Right renal cortex interstitium (tissue), 3 donors: ENCODE results near the gene RAB7B. TPM values are rescaled to one million over a fixed set of nuclear protein-coding genes. Genes with fewer than 3 reads are reported as not detected.

ENCODE experiments used
- DNase-seq, 3 donors: peaks; one replicate each; pipeline ENCODE4 v3.0.0-alpha.2; 2013; ENCODE audit warnings: low read depth in 3 of 3, low spot score in 2 of 3
- polyA plus RNA-seq, 3 donors: library from polyadenylated mRNA; unstranded; fragments of 120-200 nt; gene quantifications; one replicate each; pipeline ENCODE4 v1.2.1, GENCODE V29; 2013; ENCODE audit not compliant: insufficient read length in 3 of 3

RAB7B gene
- polyA plus RNA-seq, 3 donors: 2.3 to 2.4 (median 2.3) TPM

- DNase-seq: no peak
These were observed 72.4 kb downstream of the RAB7B start for GRCh38 chr1:205930799-205931281.

- DNase-seq: no peak
These were observed 73.0 kb downstream of the RAB7B start for GRCh38 chr1:205930195-205930577.

- no peak for DNase-seq
These were observed 73.5 kb downstream of the RAB7B start for GRCh38 chr1:205929496-205930194.

DNA sequence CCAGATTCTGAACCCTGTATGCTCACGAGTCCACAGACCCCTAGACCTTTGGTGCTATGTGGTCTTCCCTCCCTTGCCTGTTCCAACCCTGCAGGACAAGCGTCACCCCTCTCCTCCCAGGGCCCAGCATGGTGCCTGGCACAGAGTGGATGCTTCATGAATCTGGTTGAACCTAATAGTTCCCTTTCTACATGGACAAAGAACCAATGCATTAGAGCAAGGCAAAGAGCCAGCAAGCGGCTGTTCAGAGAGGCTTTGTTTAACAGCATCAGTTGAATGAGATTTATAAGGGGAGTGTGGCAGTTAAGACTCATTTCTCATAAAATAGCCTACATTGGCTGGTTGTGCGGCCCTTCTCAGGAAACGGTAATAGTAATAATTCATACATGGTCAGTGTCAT lies 74.9 kb downstream of the RAB7B start:
- no peak for DNase-seq

GRCh38 chr1:205927676-205928075 lies 75.5 kb downstream of the RAB7B start:
- DNase-seq: no peak

- DNase-seq: no peak
These were observed 75.9 kb downstream of the RAB7B start for GRCh38 chr1:205927247-205927646.

Other genes with a start within 250 kb of the RAB7B start
- 10 to 100 TPM; 26.3 to 40.5 (median 33.8) TPM for gene RAB29, start 227.9 kb downstream of the RAB7B start, polyA plus RNA-seq
- 10 to 100 TPM; 27.9 to 34.3 (median 30.6) TPM for gene SLC41A1, start 190.2 kb downstream of the RAB7B start, polyA plus RNA-seq
- 1 to 10 TPM; 1.1 to 3.3 (median 1.7) TPM for gene PM20D1, start 153.3 kb downstream of the RAB7B start, polyA plus RNA-seq
- under 1 TPM; 0.22 to 0.44 (median 0.35) TPM for gene SLC26A9, start 59.9 kb downstream of the RAB7B start, polyA plus RNA-seq
- under 1 TPM; 0.14 to 0.19 (median 0.19) TPM for gene CTSE, start 20.5 kb upstream of the RAB7B start, polyA plus RNA-seq
- gene RHEX, start 49.8 kb upstream of the RAB7B start, polyA plus RNA-seq: 1 to 10 TPM; 1.6 to 3.4 (median 3.0) TPM
- under 1 TPM; 0.65 to 0.72 (median 0.69) TPM for gene AVPR1B, start 114.0 kb upstream of the RAB7B start, polyA plus RNA-seq
- 1 to 10 TPM; 4.7 to 5.6 (median 5.0) TPM for gene FAM72A, start 199.4 kb upstream of the RAB7B start, polyA plus RNA-seq
- 10 to 100 TPM; 45.0 to 51.8 (median 46.6) TPM for gene SRGAP2, start 200.1 kb upstream of the RAB7B start, polyA plus RNA-seq